Mesenteric fat pad (tissue), 1 donor: Measurements from ENCODE around the gene GUCY2F. TPM values are rescaled to one million over a fixed set of nuclear protein-coding genes. Genes with fewer than 3 reads are reported as not detected.

Experiments used
- DNase-seq: peaks from one replicate; pipeline ENCODE4 v3.0.0-alpha.2; 2020; ENCODE audit warnings: low spot score
- total RNA-seq: library from RNA; stranded (reverse); fragmentation: NEBNext Ultra II Directional; extraction: Animal tissue kit (Norgen Biotek cat#: 25700); gene quantifications from one replicate; pipeline ENCODE4 v1.2.1, GENCODE V29; 2021
- donor health status: DM: yes; HTN: yes; CAD: no.

GUCY2F gene
- total RNA-seq, 1 donor from 2014 or later: not detected

DNA sequence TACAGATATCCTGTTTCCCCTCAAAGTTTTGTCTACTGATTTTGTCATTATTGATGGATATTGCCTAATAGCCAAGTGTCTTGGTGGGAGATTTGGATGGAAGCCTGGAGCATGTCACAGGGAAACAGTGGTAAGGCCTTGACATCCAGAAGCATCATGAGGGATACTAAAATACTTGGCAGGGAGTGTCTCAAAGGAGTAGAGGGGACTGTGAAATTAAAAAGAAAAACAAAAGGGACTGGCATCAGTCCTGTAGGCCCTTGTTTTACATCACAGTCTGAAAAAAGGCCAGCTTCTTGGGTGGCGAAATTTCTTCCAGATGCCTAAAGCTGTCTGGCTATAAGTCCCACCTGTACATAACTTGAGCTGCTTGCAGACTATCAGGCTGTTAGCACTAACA lies 83.8 kb downstream of the GUCY2F start:
- DNase-seq: no peak

DNA sequence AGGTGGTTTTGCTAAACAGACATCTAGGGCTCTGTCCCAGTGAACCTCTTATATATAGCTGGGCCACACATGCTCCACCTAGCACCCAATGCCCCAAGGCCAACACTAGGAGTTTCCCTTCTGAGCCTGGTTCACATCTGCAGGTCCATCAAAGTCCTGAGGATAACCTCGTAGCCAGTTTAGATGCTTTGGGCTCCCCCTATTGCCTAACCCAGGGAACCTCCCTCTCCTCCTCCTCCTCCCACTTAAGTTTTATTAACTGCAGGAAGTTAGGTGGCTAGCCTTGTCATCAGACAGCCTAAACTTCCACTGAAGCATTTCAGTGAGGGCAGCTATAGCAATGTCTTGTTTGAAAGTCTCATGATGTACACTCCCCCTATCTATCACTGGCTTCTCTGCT lies 88.0 kb downstream of the GUCY2F start:
- no peak for DNase-seq

DNA sequence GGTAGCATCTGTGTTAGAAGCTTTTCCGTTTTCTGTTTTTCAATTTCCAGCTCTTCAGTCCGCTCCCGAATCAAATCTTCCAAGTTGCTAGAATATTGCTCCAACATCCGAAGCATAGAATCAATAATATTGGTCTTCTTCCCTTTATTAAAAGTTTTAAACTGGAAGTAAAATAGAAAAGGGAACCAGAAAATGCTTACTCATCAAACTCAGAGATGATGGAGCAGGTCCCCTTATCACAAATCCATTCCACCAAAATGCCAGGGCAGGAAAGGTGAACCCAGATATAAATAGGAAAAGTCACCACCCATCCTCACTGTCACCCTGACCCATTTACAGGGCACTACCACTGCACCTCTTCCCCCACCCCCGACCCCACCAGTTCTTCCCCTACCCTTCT lies 89.0 kb downstream of the GUCY2F start:
- no peak for DNase-seq

DNA sequence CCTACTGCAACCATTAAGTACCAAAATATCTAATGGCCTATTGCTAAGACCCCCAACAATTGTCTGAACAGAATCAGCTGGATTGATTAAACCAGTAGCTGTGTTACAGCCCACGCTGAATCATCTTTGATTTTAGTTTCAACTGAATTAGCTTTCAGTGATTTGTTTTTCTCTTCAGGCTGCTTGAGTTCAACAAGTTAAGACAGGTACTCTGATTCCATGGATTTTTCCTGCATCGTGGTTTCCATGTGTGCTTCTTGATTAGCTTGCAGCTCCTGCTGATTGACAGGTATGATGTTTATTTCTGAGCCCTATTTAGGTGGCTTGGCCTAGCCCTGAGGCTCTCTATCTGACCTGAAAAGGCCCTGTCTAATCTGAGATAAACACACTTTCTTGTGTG lies 91.3 kb downstream of the GUCY2F start:
- no peak for DNase-seq

DNA sequence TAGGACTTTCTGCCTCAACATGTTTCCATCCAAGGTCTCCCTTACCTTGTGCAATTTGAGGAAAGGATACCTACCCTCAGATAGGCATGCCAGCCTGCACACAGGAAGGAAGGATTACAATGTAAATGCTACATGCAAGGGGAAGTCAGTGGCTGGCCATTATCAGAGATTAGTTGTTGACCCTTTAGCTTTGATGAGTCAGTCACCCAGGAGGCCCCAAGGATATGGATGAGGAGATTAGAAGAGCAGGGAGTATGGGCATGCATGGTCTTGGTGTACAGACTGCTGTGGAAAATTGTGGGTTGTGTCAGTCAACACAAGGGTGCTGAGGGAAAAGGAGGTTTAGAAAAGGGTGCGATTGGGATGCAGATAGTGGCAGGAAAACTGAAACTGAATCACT lies 92.0 kb downstream of the GUCY2F start:
- no peak for DNase-seq

DNA sequence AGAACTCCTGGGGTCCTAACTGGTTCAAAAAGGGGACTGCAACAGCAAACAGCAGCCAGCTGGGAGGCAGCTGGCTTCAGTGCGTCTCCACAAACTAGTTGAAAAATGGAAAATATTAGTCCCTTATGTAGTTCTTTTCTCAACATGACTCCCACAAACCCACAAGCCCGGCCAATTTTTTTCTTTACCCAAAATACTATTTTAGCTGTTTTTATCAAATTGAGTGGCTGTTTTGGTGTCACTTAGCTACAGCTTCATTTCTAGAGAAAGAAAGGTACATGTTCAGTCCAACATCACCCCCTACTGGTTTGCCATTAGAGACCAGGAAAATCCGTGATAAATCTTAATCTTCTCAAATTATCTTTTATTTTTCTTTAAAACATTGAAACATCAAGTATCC lies 97.2 kb downstream of the GUCY2F start:
- no peak for DNase-seq

DNA sequence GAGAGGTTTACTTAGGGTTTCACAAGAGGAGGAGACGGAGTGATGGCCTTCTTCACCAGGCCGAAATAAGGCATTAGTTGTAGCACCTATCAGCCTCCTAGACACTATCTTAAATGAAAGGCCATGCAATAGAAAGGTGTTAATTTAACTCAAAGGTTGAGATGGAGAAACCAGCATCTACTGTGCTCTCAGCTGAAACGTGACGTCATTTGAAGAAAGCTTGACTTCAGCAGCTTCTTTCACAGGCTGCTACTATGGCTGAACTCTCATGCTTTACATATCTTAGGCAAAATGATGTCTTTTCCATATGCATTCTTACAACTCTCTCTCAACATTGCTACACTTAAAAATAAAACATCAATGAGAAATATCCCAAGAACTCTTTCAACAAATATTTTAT lies 99.6 kb downstream of the GUCY2F start:
- DNase-seq: no peak

DNA sequence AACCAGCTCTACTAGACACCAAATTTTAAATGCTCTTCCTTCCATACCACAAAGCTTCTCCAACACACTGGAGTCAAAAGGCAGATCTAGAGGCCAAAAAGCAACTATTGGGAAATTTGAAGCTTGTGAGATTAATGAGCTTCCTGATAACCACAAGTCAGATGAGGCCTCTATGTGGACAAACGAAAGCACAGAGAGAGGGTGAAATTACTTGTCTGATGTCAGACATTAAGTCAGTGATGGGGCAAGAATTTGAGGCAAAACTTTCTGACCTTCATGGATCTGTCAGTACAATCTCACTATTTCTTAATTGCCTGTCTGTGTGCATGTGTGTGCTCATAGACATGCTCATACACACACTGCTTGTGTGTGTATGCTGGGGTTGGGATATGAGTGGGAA lies 103.6 kb downstream of the GUCY2F start:
- DNase-seq: no peak

DNA sequence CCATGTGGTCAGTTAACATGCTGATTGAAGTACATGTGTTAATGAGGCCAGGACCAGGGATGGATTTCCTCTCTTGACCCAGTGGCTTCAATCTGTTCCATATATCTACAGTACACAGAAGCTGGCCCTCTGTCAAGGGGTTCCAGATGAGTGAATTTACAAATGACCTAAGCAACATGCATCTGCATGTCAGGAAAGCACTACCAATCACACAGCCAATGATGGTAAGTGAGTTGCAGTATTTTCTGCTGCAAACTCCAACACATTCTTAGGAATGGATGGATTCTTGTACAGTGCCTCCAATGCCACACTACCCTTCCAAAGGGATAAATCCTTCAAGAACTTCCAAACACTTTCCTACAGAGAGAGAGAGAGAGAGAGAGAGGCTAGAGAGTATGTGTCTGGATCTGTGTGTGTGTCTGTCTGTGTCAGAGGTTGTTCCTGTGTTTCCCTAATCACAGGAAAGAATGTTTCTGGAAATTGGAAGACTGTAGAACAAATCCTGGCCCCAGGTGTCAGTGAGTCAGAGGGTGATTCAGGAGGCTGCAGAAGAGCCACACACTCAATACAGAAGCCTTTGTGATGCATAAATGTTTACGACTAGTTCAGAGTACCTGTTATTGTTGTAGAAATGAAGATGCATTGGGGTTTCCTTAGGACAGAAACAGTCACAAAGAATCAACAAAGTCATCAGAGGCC lies 107.5 kb downstream of the GUCY2F start:
- no peak for DNase-seq

DNA sequence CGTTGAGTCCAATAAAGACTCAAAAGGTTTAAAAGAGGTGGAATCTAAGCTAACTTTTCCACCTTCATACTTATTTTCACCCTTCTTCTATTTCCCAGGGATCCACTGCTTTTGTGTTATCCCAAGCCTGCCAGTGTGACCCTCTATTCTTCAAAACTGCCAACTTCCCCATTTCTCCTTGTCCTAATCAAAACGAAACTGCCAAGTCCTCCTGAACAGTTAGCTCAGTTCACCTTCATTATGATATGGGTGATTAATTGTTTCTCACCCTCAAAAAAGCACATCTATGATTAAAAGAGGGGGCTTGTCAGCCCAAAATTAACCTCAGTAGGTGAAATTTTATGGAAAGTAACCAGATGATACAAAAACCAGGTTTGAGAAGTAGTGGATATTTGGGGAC lies 108.4 kb downstream of the GUCY2F start:
- DNase-seq: no peak

DNA sequence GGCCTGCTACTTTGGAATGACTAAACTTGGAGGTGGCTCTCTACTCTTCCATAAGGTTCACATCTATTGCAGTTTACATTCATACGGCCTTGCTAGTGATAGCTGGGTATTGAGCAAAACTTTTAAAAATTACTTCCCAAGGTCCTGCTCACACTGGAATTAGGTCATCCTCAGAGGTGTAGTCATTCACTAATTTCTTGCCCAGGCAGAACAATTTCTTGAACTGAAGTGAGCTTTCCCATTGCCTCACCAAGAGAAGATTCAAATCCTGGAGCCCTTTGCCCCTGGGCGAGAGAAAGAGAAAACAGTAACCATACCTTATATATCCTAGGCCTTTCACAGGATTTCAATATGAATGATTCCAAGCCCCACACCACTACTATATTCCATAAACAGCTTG lies 109.2 kb downstream of the GUCY2F start:
- DNase-seq: no peak

DNA sequence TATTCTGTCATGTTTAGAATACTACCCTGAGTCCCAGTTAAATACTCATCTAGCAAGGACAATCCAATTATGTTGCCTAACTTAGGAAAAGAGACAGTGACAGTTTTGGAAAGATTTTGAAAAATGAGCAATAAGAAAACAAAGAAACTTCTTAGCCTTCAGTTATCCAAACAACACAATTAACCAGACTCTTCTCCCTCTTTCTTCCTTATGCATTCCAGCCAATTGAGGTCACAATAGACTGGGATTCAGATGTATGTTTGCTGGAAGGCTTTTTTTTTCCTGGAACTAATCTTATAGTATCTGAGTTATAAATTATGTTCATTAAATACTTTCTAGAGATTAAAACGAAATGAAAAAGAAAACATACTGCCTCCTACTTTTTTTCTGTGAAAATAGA lies 109.6 kb downstream of the GUCY2F start:
- no peak for DNase-seq

DNA sequence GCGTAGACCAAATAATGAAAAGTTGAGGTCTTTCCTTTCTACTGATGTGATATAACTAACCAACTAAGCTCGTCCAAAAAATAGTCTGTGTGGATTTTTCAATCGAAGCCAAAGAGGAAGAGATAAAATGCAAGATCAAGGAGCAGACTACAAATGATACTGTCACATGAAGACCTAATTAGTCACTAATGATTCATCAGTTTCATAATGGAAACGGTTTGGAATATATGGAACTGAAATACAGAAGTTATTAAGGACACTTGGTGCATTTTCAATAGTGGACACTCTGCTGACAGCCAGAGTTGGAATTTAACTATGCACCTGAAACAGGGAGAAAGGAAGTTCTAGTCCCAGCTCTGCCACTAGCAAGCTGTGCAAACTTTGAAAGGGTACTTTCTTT lies 119.8 kb downstream of the GUCY2F start:
- DNase-seq: no peak

DNA sequence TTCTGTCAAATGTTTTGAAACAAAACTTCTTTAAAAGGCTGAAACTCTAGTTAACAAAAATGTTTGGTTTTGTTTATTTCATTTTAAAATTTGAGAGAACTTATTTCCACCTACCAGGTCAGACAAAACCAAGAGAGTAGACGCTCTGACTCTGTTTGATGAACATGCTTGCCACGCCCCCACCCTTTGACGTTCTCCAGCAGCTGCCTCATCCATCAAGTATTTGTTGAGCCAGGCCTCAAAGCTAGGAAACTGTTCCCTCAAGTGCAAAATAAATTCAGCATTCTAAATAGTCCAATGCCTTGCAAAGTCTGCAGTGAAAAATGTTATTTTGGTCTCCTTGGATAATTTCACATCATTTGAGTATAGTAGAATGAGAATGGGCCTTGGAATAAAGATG lies 121.6 kb downstream of the GUCY2F start:
- DNase-seq: no peak

DNA sequence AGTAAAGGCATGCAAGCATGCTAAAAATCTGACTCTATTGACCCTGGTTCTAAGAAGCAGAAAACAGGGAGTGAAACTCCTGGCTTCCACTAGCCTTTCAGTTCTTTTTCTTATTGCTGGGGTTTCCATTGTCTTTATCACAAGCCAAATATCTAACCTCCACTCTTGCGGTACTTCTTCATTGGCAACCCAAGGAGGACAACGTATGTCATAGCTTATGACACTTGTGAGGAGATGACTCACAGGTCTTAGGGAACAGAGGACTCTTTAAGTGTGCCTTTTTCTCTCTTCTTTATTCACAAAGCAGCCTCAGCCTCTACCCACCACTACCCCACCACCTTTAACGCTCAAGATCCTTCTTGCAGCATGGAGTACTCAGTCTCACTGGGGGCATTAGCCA lies 124.2 kb downstream of the GUCY2F start:
- DNase-seq: no peak

DNA sequence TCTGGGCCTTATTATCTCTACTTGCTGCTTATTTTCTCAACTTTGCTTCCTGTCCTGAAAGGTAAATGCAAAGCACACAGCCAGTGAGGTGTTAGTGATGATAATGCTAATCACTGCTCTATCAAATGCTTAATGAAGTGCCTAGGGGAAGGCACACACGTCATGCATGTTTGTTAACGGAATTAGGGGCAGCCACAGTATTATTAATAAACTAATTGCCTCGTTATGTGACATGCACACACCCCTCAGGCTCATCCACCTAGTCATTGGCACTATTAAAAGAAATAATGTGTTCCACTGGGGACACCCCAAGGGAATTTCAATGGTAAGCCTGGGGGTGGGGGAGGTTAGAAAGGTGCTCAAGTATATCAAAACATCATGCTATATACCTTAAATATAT lies 125.2 kb downstream of the GUCY2F start:
- DNase-seq: no peak

DNA sequence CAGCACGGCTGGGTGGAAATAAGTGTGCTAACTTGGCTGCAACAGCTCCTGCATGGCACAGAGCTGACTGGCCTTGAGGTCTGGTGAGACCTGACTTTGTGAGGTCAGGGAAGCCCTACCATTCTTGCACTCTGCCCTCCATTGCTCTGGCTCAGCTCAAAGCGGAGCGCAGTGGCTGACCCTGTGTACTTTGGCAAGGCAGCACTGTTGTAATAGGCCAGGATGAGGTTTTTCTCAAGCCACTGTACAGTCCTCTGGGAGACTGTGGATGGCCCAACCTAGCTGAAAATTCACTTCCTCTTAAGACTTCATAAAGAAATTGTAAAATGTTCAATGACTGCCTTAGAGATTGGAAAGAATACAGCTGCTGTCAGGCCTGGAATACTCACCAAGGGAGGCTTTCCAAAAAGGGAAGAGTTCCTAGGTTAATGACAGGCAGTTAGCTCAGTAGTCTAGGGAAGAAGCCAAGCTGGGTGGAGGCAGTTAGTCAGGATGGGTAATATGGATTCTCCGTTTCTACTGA lies 129.8 kb downstream of the GUCY2F start:
- no peak for DNase-seq

DNA sequence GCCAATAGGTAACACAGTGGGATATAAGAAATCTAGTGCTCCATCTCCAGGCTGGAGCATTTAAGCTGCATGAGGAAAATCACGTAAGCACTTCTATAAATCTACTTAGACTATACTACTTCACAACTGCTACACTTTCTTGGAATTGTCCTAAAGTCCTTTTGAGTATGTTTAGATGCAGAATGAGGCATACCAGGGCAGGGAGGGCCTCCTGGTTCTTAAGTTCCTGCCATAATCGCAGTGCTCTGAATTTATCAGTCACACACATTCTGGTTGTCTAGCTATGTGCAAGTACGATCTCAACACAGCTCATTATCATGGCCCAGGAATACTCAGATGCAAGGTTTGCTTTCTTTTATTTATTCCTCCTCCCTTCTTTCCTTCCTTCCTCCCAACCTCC lies 130.3 kb downstream of the GUCY2F start:
- no peak for DNase-seq

DNA sequence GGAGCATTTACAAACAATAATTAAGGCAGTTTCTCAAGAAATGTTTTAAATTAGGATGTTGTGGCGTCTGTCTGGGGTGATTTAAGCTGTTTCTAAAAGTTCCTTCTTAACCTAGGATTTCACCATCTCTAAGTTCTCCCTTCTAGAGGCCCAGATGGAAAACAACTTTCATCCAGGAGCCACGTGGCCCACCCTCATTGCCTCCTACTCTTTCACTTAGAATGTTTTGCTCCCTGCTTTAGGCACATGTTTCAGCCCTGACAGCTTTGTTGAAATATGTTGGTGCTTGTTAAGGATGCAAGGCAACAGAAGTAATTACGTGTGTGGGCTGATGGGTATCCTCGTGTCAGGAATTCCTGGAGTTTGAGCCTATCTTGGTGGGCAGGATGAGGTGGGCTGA lies 131.3 kb downstream of the GUCY2F start:
- DNase-seq: no peak

DNA sequence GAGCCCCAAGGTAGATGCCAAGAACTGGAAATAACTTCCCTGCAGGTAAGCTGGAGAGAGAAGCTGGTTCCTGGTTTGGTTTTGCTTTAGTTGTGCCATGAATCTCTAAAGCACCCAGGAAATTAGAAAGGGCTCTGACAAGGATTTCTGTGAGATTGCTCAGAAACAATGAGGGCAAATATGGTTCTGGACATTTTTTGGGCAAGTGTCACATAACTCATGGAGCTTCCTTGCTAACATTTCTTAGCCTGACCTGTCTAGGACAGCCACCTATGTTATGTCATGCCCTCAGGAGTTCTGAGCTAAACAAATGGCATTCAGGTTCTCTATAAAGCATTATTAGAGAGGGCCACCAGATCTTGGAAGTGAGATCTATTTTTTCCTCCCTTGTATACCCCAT lies 131.8 kb downstream of the GUCY2F start:
- DNase-seq: no peak

DNA sequence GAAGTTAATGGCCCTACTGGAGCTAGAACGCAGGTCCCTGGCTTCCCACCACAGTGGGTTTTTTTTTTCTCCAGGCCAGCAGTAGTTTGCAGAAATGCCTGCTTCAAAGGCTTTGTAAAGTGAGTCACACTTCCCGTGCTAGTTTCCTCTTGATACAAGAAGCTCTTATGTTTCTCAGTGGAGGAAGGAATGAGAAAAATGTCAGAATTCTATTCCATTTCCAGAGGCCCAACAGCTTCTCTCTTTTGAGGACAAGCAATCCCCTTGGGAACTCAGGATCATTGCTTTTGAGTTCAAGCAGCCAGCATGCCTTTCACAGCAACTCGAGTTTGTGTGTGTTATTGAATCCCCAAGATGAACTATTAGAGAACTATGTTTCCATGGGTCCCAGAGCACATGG lies 134.3 kb downstream of the GUCY2F start:
- DNase-seq: no peak

DNA sequence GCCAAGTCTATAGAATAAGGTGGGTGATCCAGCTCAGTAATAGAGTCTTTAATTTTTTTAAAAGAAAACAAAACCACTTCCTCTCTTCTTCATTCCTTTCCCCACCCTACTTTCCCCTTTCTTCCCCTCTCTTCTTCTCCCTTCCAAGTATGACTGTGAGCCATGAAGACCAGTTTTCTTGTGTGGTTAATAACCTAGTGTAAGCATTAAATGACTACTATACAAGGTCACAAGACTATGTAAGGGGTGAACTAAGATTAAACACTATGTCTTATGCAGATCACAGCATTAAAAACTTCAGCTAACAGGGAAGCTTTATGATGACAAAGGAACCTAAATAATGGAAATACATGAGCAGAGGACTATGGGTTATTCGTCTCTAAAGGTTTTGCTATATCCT lies 135.4 kb downstream of the GUCY2F start:
- no peak for DNase-seq

DNA sequence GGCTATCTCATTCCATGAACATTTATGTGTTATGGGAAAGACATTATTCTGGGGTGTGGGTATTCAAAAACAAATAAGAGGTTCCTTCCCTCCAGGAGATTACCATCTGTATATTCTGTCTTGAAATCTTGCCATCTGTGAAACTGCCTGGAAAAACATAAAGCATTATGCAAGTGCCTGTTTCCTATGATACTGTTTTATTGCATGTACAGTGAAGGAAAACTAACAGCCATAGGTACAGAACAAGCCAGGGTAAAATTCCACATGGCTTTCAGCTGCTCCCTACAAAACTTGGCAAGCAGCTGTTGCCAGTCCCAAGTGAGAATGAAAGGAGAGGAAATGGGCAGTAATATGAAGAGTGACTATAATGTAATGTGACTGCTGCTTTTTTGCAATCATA lies 136.0 kb downstream of the GUCY2F start:
- DNase-seq: no peak

DNA sequence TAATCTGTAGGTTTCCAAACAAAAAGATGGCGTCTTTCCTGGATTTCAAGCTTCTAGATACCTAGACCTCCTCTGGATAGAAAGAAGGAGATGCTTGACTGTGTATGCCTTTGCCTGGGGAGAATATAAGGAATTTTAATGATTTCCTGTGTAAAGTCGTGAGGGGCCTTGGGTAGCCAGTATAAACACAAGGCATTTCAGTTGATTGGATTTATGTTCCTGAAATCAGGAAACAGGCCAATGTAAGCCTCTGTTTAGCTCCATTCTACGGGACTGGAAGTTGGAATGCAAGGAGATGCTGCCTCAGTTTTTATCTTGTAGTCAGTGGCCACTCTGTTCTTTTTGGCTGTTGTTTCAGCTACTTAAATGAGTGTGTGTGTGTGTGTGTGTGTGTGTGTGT lies 137.2 kb downstream of the GUCY2F start:
- DNase-seq: no peak
